OCI-LY1 (cell line): Measurements from ENCODE around the gene NOX5.

Experiments
- H2AFZ ChIP-seq: fragments of 200-600 bp; sonication (generic), shearing (Covaris generic); 2 replicates; pipeline ENCODE4 v1.6.0; 2014; ENCODE audit warnings: antibody characterized with exemption, mild to moderate bottlenecking, low read length
- H3F3A ChIP-seq: fragments of 200-600 bp; sonication (generic), shearing (Covaris generic); 2 replicates; pipeline ENCODE4 v1.6.0; 2014; ENCODE audit warnings: mild to moderate bottlenecking, antibody characterized with exemption, low read length, moderate library complexity; ENCODE audit not compliant: insufficient read depth
- H3K27ac ChIP-seq: fragments of 200-600 bp; sonication (generic); 2 replicates; pipeline ENCODE4 v1.5.1; 2014; ENCODE audit warnings: low read length, mixed run types, mild to moderate bottlenecking, low read depth; ENCODE audit not compliant: poor library complexity, severe bottlenecking
- H3K27me3 ChIP-seq: fragments of 200-600 bp; sonication (generic); 2 replicates; pipeline ENCODE4 v1.6.0; 2014; ENCODE audit warnings: antibody characterized with exemption, mild to moderate bottlenecking, low read length, moderate library complexity; ENCODE audit not compliant: insufficient read depth
- H3K36me3 ChIP-seq: fragments of 200-600 bp; sonication (generic); 2 replicates; pipeline ENCODE4 v1.6.1; 2014; ENCODE audit warnings: mild to moderate bottlenecking, antibody characterized with exemption, low read length, moderate library complexity, mixed read lengths; ENCODE audit not compliant: insufficient read depth
- H3K4me1 ChIP-seq: fragments of 200-600 bp; sonication (generic); 2 replicates; pipeline ENCODE4 v1.5.1; 2014; ENCODE audit warnings: mild to moderate bottlenecking, low read length, moderate library complexity; ENCODE audit not compliant: insufficient read depth, severe bottlenecking
- H3K4me2 ChIP-seq: fragments of 200-600 bp; sonication (generic), shearing (Covaris generic); 2 replicates; pipeline ENCODE4 v1.6.1; 2014; ENCODE audit warnings: low read length
- H3K4me3 ChIP-seq: fragments of 200-600 bp; sonication (generic); 2 replicates; pipeline ENCODE4 v1.5.1; 2014; ENCODE audit warnings: low read length, low read depth, mild to moderate bottlenecking, mixed read lengths; ENCODE audit not compliant: poor library complexity, severe bottlenecking
- H3K79me2 ChIP-seq: fragments of 200-600 bp; shearing (Covaris generic); 2 replicates; pipeline ENCODE4 v1.6.1; 2016; ENCODE audit warnings: mixed run types, low read length, mixed read lengths; ENCODE audit not compliant: insufficient read depth
- H3K9ac ChIP-seq: fragments of 200-600 bp; sonication (generic), shearing (Covaris generic); 2 replicates; pipeline ENCODE4 v1.6.1; 2014; ENCODE audit warnings: mild to moderate bottlenecking, low read length, mixed read lengths
- H3K9me2 ChIP-seq: fragments of 200-600 bp; sonication (generic), shearing (Covaris generic); 2 replicates; pipeline ENCODE4 v1.6.1; 2014; ENCODE audit warnings: low read depth, mild to moderate bottlenecking, low read length, mixed read lengths
- H3K9me3 ChIP-seq: fragments of 200-600 bp; shearing (Covaris generic); 2 replicates; pipeline ENCODE4 v1.6.1; 2014; ENCODE audit warnings: low read length, mixed read lengths
- H4K20me1 ChIP-seq: fragments of 200-600 bp; sonication (generic), shearing (Covaris generic); 2 replicates; pipeline ENCODE4 v1.6.0; 2016; ENCODE audit warnings: mild to moderate bottlenecking, low read length; ENCODE audit not compliant: insufficient read depth
- CTCF ChIP-seq: fragments of 200-600 bp; sonication (generic), shearing (Covaris generic); IDR thresholded peaks from 2 replicates; pipeline ENCODE4 v1.5.1; 2017; ENCODE audit warnings: mild to moderate bottlenecking, antibody characterized with exemption, low read length, moderate library complexity, mixed read lengths
- EZH2 ChIP-seq: fragments of 200-600 bp; sonication (generic), shearing (Covaris generic); IDR thresholded peaks from 2 replicates; pipeline ENCODE4 v1.8.0; 2017; ENCODE audit warnings: borderline replicate concordance, mixed run types, mild to moderate bottlenecking, antibody characterized with exemption, low read length, moderate library complexity, mixed read lengths

Gene NOX5

GRCh38 chr15:69060744-69061143 is 46.2 kb downstream of the NOX5 start:
- Histone ChIP-seq H3K9ac (no peak overlapping the region), H3K9me2 (no peaks in the 10 kb centered on the region), H3K79me2 (no peaks in the 10 kb centered on the region), H3K27ac (no peak overlapping the region), H4K20me1 (no peaks in the 10 kb centered on the region), H2AFZ (no peak overlapping the region), H3K9me3 (no peaks in the 10 kb centered on the region), H3K4me1 (no peaks in the 10 kb centered on the region), H3K27me3 (no peaks in the 10 kb centered on the region), H3F3A (no peaks in the 10 kb centered on the region), H3K4me2 (no peak overlapping the region), H3K4me3 (no peak overlapping the region), H3K36me3 (no peaks in the 10 kb centered on the region)
- TF ChIP-seq EZH2, result no peak
- no peak for TF ChIP-seq CTCF

DNA sequence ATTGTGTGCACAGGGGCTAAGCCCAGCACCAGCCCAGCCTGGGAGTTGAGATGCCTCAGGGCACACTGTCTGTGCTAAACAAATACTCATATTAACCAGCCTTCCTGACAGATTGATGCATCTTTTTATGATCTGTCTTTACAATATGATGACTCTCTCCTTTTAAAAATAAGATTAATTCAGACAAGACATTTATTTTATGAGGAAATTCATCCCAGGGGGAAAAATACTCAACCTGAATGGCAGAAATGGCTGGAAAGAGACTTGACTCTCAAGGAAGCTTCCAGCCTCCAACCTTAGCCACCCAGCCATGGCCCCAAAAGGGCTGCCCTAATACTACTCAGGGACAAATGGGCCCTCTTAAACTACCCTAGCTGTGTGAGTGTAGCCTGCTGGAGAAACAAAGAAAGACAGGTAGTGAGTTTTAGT is 46.9 kb downstream of the NOX5 start:
- TF ChIP-seq EZH2 (no peak), CTCF (no peak)
- H3K9me2 ChIP-seq, result no peaks in the 10 kb centered on the region
- H2AFZ ChIP-seq, result no peak overlapping the region
- no peaks in the 10 kb centered on the region for H3K36me3 ChIP-seq
- H3K27me3 ChIP-seq, result no peaks in the 10 kb centered on the region
- H3F3A ChIP-seq, result no peaks in the 10 kb centered on the region
- H4K20me1 ChIP-seq, result no peaks in the 10 kb centered on the region
- H3K4me3 ChIP-seq, result no peak overlapping the region
- H3K27ac ChIP-seq, result no peak overlapping the region
- H3K4me1 ChIP-seq, result no peaks in the 10 kb centered on the region
- H3K4me2 ChIP-seq, result no peak overlapping the region
- no peaks in the 10 kb centered on the region for H3K9me3 ChIP-seq
- no peaks in the 10 kb centered on the region for H3K79me2 ChIP-seq
- no peak overlapping the region for H3K9ac ChIP-seq

DNA sequence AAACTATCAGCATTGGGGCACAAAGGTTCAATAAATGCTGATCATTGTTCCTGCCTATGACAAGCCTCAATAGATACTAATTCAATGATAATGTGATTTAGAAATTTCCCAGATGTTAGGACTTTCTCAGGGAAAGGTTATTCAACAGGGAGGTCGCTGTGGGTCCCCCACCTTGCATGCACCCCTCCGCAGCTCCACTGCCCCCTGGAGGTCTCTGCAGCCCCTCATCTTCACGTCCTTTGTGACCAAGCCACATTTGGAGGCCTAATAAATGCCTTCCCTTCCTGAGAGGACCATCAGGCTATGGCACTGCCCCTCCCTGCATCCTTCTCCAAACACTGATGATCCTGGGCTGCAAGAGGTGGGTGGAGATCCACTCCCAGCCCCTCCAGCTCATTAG is 50.2 kb downstream of the NOX5 start:
- H3K4me2 ChIP-seq, result no peak overlapping the region

More for the DNA sequence above, 50.2 kb downstream of the NOX5 start:
- peak; percentile 11; the same call in 1 of the 2 replicates for TF ChIP-seq CTCF
- TF ChIP-seq EZH2, result no peak
- Histone ChIP-seq H3K79me2 (no peaks in the 10 kb centered on the region), H3K4me3 (no peak overlapping the region), H3F3A (no peaks in the 10 kb centered on the region), H3K9me2 (no peaks in the 10 kb centered on the region), H3K9me3 (no peaks in the 10 kb centered on the region), H3K27me3 (no peaks in the 10 kb centered on the region), H3K36me3 (no peaks in the 10 kb centered on the region), H3K9ac (no peak overlapping the region), H2AFZ (no peak overlapping the region), H3K4me1 (no peaks in the 10 kb centered on the region), H3K27ac (no peak overlapping the region), H4K20me1 (no peaks in the 10 kb centered on the region)
